NT2/D1 (cell line): ENCODE data around the gene ABCG1.

Experiments used
- SUZ12 ChIP-seq: IDR thresholded peaks from 2 replicates; pipeline ENCODE4 v1.6.1; 2011; ENCODE audit not compliant: insufficient read length, insufficient read depth; ENCODE audit errors: extremely low read depth
- YY1 ChIP-seq: IDR thresholded peaks from 2 replicates; pipeline ENCODE4 v1.6.1; 2011; ENCODE audit not compliant: insufficient read length, insufficient read depth
- ZNF274 ChIP-seq: IDR thresholded peaks from 2 replicates; pipeline ENCODE4 v1.6.1; 2011; ENCODE audit warnings: mild to moderate bottlenecking, low read depth, low read length

DNA sequence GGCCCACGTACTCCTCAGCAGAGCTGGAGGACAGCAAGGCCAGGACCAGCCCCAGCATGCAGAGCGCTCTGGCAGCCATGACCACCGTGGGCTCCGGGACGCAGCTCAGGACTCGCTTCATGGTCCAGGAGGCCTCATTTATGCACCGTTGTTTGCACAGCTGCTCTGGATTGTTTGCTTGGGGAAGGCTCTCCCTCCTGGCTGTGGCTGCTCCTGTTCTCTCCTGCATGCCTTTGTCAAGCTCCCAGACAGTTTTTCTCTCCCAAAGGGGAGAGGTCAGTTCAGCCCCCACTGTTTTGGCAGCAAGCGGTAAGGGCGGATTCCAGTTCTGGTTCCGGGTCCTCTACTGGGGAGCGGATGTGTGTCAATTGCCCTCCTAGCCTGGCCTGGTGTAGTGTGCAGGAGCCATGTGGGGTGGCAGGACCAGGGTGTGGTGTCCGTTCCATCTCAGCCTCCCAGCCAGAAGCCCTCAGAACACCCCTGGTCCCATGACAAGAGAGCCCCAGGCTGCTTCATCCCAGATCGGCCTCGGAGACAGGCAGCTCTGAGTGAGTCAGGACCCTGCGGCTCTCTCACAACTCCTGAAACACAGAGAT, 96.5 kb downstream of the ABCG1 start, which contains the start of gene TFF3:
- TF ChIP-seq SUZ12 (no peak), ZNF274 (no peak), YY1 (no peak)
